CD4-positive, alpha-beta T cell (primary cell): Measurements from ENCODE around the gene AKR1C2. TPM values are rescaled to one million over a fixed set of nuclear protein-coding genes. Genes with fewer than 3 reads are reported as not detected.
"Not testable (repeated sequence)": the region's sequence is repeated elsewhere in the genome, so short reads cannot be mapped to it uniquely, and the experiment has no call there.

ENCODE experiments used
- ATAC-seq: fragments of 200-7000 bp; cut with Tn5 transposase; one replicate; pipeline ENCODE4 v1.10.0; 2022; ENCODE audit warnings: mild to moderate bottlenecking; ENCODE audit not compliant: poor library complexity
- CTCF ChIA-PET: fragments of 350-600 bp; sonication (Branson Sonifier 250); formaldehyde crosslinking; loops from one replicate; lab custom pipeline; 2021; ENCODE audit warnings: antibody characterized with exemption, inconsistent platforms; lab: Charles Lee
- POLR2A ChIA-PET: fragments of 350-600 bp; sonication (Branson Sonifier 250); formaldehyde crosslinking; loops from one replicate; lab custom pipeline; 2021; ENCODE audit warnings: antibody characterized with exemption, inconsistent platforms; lab: Charles Lee
- DNase-seq, 14 experiments: peaks; one replicate each; pipeline ENCODE4 v3.0.0-alpha.2; 2013 to 2020; ENCODE audit warnings: mixed read lengths in 2 of 14
- H3K27ac ChIP-seq, 2 donors: one replicate each; pipeline versions ENCODE4 v1.5.1 to v1.7.0; 2013; ENCODE audit warnings: low read length in 2 of 2, low read depth in 1 of 2, mild to moderate bottlenecking in 1 of 2
- H3K27me3 ChIP-seq, 2 experiments: 1 replicate in 1 of 2; 2 replicates in 1 of 2; pipeline versions ENCODE4 v1.6.1 to v1.7.0; 2013; ENCODE audit warnings: low read length in 2 of 2, control low read depth in 1 of 2, mild to moderate bottlenecking in 1 of 2, moderate library complexity in 1 of 2; ENCODE audit not compliant: insufficient read depth in 2 of 2, control insufficient read depth in 1 of 2
- H3K36me3 ChIP-seq: one replicate; pipeline ENCODE4 v1.6.1; 2013; ENCODE audit warnings: low read length, control low read depth; ENCODE audit not compliant: insufficient read depth
- H3K4me1 ChIP-seq: one replicate; pipeline ENCODE4 v1.6.1; 2013; ENCODE audit warnings: low read length, control low read depth; ENCODE audit not compliant: insufficient read depth
- H3K4me3 ChIP-seq: one replicate; pipeline ENCODE4 v1.5.1; 2013; ENCODE audit warnings: mild to moderate bottlenecking, low read length, moderate library complexity
- H3K9me3 ChIP-seq, 2 experiments: 1 replicate in 1 of 2; 2 replicates in 1 of 2; pipeline versions ENCODE4 v1.6.1 to v1.7.0; 2013; ENCODE audit warnings: low read length in 2 of 2, mild to moderate bottlenecking in 2 of 2, control low read depth in 1 of 2, moderate library complexity in 1 of 2; ENCODE audit not compliant: control insufficient read depth in 1 of 2, insufficient read depth in 1 of 2
- H3K27ac Mint-ChIP-seq: one replicate; pipeline ENCODE4 v1.8.0; 2020; ENCODE audit warnings: mixed read lengths
- H3K27me3 Mint-ChIP-seq: one replicate; pipeline ENCODE4 v1.8.0; 2021; ENCODE audit warnings: mixed read lengths
- H3K36me3 Mint-ChIP-seq: one replicate; pipeline ENCODE4 v1.8.0; 2021; ENCODE audit warnings: low read depth, mixed read lengths
- H3K4me1 Mint-ChIP-seq: one replicate; pipeline ENCODE4 v1.8.0; 2021; ENCODE audit warnings: low read depth, mixed read lengths
- H3K4me3 Mint-ChIP-seq: one replicate; pipeline ENCODE4 v1.8.0; 2020; ENCODE audit warnings: mild to moderate bottlenecking, mixed read lengths
- H3K9me3 Mint-ChIP-seq: one replicate; pipeline ENCODE4 v1.8.0; 2020; ENCODE audit warnings: mixed read lengths
- intact Hi-C, 2 experiments: fragments of 100-400 bp; cut with DNase I in 1 of 2; cut with micrococcal nuclease in 1 of 2; formaldehyde crosslinking; loops; one replicate each; pipeline versions ENCODE4 v1.15.1 to v1.9.0; 2023 to 2025; cut with DNase I, micrococcal nuclease
- total RNA-seq, 174 experiments: library from RNA in 2 of 174; stranded (reverse) in 2 of 174; gene quantifications; one replicate each; pipeline ENCODE4 v1.2.3 and lab custom pipeline; 2021 to 2026
- TF ChIP-seq, protein P1 (sequence below): fragments of 200-600 bp; IDR thresholded peaks from one replicate; pipeline ENCODE4 v1.8.0; 2022; ENCODE audit warnings: antibody characterized with exemption, mild to moderate bottlenecking

Gene AKR1C2
- total RNA-seq, 2 experiments from 2014 or later, result 0.41 TPM; not detected in 1

DNA sequence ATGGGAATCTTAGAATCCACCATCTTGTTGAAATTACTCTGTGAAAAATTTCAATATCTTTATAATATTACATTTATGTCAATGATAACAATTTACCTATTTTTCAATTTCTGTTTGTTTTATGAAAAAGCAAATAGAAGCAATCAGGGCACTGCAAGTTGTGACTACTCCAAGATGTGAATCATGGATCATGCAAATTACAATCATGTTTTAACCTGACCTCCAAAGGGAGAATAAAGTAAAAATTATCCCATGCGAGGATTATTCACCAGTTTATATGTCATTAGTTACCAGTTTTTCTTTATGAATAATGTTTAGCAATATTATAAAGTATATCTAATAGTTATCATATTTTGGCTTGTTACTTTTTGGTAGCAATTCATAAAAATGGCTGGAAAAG is 41.3 kb downstream of the AKR1C2 start:
- intact Hi-C loops, CTCF ChIA-PET, ATAC-seq: not testable (repeated sequence)

DNA sequence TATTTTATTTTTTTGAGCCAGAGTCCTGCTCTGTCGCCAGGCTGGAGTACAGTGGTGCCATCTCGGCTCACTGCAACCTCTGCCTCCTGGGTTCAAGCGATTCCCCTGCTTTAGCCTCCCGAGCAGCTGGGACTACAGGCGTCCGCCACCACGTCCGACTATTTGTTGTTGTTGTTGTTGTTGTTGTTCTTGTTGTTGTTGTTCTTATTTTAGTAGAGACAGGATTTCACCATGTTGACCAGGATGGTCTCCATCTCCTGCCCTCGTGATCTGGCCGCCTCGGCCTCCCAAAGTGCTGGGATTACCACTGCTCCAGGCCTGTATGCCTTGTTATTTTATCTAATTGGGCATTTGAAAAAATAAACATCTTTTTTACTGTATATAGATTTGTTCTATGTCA is 42.1 kb downstream of the AKR1C2 start:
- H3K27me3 ChIP-seq, H3K4me1 ChIP-seq, CTCF ChIA-PET, H3K4me3 ChIP-seq, ATAC-seq, H3K4me1 Mint-ChIP-seq, H3K27ac ChIP-seq, DNase-seq, H3K9me3 ChIP-seq, H3K36me3 ChIP-seq, H3K36me3 Mint-ChIP-seq, H3K9me3 Mint-ChIP-seq, H3K4me3 Mint-ChIP-seq, intact Hi-C loops, H3K27ac Mint-ChIP-seq, POLR2A ChIA-PET, H3K27me3 Mint-ChIP-seq: not testable (repeated sequence)

More for the DNA sequence above, 41.3 kb downstream of the AKR1C2 start:
- H3K9me3 ChIP-seq, H3K36me3 ChIP-seq, H3K27me3 ChIP-seq, H3K4me1 ChIP-seq, H3K9me3 Mint-ChIP-seq, H3K27me3 Mint-ChIP-seq, DNase-seq, H3K4me1 Mint-ChIP-seq, H3K36me3 Mint-ChIP-seq, H3K27ac ChIP-seq, H3K27ac Mint-ChIP-seq, H3K4me3 Mint-ChIP-seq, H3K4me3 ChIP-seq, POLR2A ChIA-PET: not testable (repeated sequence)

DNA sequence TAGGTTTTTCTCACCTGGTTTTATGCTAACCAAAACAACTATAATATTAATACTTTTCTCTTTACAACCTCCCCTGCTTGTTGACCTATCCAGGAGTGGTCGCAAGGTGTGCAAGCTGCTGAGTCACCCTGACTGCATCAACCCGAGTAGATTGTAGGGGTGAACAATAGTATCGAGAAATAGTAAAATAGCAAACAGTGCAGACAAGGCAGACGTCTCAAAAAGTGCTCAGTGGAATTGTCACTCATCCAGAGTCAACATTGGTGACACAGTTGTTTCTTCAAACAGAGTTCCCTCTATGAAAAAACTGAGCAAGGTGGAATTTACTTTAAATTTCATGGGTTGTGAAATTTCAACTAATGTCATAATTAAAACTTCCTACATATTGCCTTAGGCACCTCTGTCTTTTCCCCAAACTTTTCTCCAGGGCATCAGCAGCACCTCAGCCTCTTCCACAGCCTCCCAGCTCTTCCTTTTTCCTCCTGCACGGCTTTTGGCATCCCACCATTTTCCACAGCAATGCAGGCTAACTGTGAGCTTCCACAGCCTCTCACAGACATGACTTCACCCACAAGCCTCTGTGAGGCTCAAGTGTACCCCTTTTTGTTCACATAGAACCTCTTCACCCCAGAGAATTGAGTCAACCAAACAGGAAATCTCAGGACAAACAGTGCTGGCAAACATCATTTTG is 46.6 kb downstream of the AKR1C2 start:
- H3K4me3 ChIP-seq, H3K4me3 Mint-ChIP-seq, CTCF ChIA-PET, H3K9me3 Mint-ChIP-seq, H3K27ac ChIP-seq, intact Hi-C loops, DNase-seq, POLR2A ChIA-PET, H3K9me3 ChIP-seq, H3K36me3 Mint-ChIP-seq, H3K4me1 ChIP-seq, H3K27me3 Mint-ChIP-seq, H3K27ac Mint-ChIP-seq, ATAC-seq, H3K36me3 ChIP-seq, H3K4me1 Mint-ChIP-seq, H3K27me3 ChIP-seq: not testable (repeated sequence)

DNA sequence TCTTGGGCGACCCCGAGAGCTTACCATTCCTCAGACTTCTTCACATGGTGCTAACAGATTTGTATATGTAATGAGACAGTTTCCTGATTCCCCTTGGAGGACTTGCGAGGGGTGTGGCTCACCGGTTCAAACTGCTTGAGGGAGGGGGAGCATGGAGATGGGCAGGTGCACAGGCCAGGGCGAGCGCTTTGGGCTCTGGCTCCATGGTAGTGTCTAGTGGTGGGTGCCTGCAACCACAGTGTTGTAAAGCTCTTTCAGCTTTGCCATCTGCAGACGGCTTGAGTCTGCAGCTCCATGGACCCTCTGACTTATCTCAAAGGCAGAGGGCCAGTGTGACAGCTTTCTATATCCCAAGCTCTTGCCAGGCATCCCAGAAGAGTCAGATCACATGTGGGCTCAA is 47.6 kb downstream of the AKR1C2 start:
- H3K4me1 ChIP-seq, H3K27ac Mint-ChIP-seq, H3K4me1 Mint-ChIP-seq, ATAC-seq, POLR2A ChIA-PET, H3K4me3 ChIP-seq, CTCF ChIA-PET, H3K27me3 ChIP-seq, H3K36me3 ChIP-seq, intact Hi-C loops, H3K9me3 Mint-ChIP-seq, H3K9me3 ChIP-seq, H3K4me3 Mint-ChIP-seq, DNase-seq, H3K27ac ChIP-seq, H3K27me3 Mint-ChIP-seq, H3K36me3 Mint-ChIP-seq: not testable (repeated sequence)

DNA sequence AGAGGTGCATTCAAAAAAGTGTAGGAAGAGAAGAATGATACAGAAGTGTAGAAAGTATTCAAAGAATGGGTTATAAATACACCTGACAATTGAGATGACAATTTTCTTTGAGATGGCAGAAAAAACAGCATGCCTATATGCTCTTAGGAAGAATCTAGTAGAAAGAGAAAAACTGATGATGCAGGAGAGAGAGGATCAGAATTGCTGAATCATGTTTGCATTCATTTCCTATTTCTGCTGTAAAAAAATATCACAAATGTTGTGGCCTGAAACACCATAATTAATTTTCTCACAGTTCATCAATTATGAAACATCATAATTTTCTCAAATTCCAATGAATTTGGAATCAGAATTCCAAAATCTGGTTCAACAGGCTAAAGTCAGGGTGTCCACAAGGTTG is 50.3 kb downstream of the AKR1C2 start:
- TF ChIP-seq, protein P1, sequence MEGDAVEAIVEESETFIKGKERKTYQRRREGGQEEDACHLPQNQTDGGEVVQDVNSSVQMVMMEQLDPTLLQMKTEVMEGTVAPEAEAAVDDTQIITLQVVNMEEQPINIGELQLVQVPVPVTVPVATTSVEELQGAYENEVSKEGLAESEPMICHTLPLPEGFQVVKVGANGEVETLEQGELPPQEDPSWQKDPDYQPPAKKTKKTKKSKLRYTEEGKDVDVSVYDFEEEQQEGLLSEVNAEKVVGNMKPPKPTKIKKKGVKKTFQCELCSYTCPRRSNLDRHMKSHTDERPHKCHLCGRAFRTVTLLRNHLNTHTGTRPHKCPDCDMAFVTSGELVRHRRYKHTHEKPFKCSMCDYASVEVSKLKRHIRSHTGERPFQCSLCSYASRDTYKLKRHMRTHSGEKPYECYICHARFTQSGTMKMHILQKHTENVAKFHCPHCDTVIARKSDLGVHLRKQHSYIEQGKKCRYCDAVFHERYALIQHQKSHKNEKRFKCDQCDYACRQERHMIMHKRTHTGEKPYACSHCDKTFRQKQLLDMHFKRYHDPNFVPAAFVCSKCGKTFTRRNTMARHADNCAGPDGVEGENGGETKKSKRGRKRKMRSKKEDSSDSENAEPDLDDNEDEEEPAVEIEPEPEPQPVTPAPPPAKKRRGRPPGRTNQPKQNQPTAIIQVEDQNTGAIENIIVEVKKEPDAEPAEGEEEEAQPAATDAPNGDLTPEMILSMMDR, result no peak
- Mint-ChIP-seq H3K27me3 (no peaks in the 10 kb centered on the region), H3K27ac (no peak overlapping the region), H3K36me3 (no peaks in the 10 kb centered on the region), H3K9me3 (no peaks in the 10 kb centered on the region), H3K4me1 (no peaks in the 10 kb centered on the region), H3K4me3 (no peak overlapping the region)
- Histone ChIP-seq H3K27ac (no peak overlapping the region), H3K4me1 (no peaks in the 10 kb centered on the region), H3K36me3 (no peaks in the 10 kb centered on the region), H3K9me3 (no peaks in the 10 kb centered on the region), H3K27me3 (no peaks in the 10 kb centered on the region), H3K4me3 (no peak overlapping the region)
- intact Hi-C loops, result no loop called here
- CTCF ChIA-PET, result no interaction called here
- POLR2A ChIA-PET, result no interaction called here
- DNase-seq, result no peak
- no peak for ATAC-seq

DNA sequence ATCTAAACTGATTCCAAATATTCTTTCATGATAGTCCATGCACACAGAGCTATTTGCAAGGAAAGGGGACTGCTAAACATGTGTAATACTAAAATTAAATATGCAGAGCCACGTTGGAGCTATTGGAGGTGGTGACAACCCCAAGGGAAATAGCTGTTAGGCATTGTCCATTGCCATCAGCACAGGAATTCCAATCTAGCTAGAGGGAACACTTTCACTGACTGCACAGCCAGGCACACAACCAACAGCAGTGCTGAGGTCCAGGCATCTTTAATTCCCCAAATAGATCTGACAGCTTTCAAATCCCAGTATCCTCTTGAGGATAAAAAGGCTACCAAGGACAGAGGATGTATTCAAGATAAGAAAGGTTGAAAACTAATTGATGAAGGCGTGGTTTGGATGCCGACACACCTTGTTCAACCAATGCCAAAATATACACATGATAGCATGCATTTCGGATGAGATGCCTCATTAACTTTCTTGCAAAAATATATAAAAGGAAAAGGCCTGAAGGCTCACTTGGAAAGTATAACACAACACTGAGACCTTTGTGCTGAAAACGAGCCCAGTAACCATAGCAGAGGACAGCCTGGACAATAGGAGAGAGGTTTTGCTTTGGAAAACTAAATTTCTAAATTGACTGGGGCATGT is 52.0 kb downstream of the AKR1C2 start:
- H3K4me1 Mint-ChIP-seq, H3K27me3 Mint-ChIP-seq, H3K36me3 ChIP-seq, DNase-seq, POLR2A ChIA-PET, H3K27me3 ChIP-seq, H3K4me1 ChIP-seq, H3K4me3 Mint-ChIP-seq, H3K27ac Mint-ChIP-seq, ATAC-seq, H3K9me3 Mint-ChIP-seq, H3K36me3 Mint-ChIP-seq, H3K4me3 ChIP-seq, H3K27ac ChIP-seq, H3K9me3 ChIP-seq, CTCF ChIA-PET, intact Hi-C loops: not testable (repeated sequence)
